Activated CD4-positive, CD25-positive, alpha-beta regulatory T cell treated with anti-CD3 and anti-CD28 coated beads, Interleukin-2, amount 50 U/mL, for 72 hours (primary cell): ENCODE data around the gene GNAL.
"Not testable (repeated sequence)": the region's sequence is repeated elsewhere in the genome, so short reads cannot be mapped to it uniquely, and the experiment has no call there.

Experiments
- DNase-seq: peaks from one replicate; pipeline ENCODE4 v3.0.0; 2021

The GNAL gene

DNA sequence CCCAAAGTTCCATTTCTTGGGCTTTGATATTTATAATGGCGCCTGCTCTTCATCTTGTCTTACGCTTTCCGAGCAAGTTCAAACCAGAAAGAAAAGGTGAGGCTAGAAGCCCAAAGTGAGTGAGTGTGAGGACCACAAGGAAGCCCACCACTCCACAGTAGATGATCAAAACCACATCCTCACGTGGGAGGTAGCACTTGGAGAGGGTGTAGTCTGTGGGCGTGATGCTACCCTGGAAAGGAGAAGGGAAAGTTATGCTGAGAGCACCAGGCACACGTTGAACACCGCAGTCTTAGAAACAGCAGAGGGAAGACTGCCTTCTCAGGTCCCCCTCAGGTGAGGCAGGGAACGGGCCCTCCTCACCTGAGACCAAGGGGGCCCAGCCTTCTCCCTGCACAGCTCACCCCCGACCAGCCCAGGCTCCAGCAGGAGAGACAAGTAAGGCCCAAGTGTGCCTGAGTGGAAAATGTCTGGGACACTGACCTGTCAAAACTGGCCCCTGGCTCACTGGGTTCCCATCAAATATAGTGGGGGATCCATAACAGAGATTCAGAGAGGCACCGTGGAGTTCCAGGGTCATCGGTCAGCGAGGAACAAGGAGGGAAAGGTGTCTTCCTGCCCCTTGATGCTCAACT, 195.4 kb downstream of the GNAL start:
- DNase-seq, result no peak

GRCh38 chr18:11885278-11885947, 196.3 kb downstream of the GNAL start:
- no peak for DNase-seq

GRCh38 chr18:11886577-11887110, 197.6 kb downstream of the GNAL start:
- no peak for DNase-seq

- DNase-seq, result no peak
These were observed 198.5 kb downstream of the GNAL start for GRCh38 chr18:11887328-11888128.

- no peak for DNase-seq
These were observed 199.7 kb downstream of the GNAL start for GRCh38 chr18:11888726-11889125.

DNA sequence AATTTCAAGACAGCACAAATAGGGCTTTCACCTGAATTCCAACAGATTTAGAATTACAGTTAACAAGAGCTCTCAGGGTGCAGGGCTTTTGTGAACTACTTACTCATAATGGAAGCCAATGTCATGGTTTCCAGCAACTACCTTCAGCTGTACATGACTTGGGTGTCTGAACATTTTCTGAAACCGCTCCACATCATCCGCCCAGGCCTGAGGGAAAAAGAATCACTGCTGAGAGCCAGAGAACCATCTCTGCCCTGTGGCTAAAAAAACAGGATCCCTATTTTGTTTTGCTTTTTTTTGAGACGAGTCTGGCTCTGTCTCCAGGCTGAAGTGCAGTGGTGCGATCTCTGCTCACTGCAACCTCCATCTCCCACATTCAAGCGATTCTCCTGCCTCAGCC, 200.2 kb downstream of the GNAL start:
- DNase-seq, result no peak

DNA sequence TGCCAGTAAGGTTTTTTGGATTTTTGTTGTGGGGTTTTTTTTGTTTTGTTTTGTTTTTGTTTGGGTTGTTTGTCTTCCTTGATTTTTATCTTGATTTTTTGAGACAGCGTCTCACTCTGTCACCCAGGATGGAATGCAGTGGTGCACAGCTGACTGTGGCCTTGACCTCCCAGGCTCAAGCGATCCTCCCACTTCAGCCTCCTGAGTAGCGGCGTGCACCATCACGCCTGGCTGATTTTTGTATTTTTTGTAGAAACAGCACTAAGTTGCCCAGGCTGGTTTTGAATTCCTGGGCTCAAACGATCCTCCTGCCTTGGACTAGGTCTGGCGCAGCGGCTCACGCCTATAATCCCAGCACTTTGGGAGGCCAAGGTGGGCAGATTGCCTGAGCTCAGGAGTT, 202.7 kb downstream of the GNAL start:
- no peak for DNase-seq

DNA sequence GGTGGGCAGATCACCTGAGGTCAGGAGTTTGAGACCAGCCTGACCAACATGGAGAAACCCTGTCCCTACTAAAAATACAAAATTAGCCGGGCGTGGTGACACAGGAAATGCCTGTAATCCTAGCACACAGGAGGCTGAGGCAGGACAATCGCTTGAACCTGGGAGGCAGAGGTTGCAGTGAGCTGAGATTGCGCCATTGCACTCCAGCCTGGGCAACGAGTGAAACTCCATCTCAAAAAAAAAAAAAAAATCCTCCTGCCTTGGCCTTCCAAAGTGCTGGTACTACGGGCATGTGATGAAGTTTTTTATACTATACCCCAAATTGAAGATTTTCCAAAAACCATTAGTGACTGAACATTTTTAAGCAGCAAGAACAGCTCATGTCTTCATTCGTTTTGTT, 203.4 kb downstream of the GNAL start:
- not testable (repeated sequence) for DNase-seq

DNA sequence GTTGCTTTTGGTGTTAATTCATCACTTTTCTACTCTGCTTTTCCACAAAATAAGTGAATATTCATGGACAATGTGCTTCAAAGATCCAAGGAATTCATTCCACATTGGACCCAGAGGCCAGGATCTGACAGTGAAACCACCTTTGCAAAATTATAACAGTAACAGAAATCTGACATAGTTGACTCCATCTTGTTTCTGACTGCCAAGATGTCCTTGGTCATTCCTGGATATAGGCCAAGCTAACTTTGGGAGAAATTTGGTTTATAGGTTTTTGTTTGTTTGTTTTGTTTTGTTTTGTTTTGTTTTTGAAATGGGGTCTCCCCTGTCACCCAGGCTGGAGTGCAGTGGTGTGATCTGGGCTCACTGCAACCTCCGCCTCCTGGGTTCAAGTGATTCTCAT, 208.7 kb downstream of the GNAL start:
- no peak for DNase-seq

DNA sequence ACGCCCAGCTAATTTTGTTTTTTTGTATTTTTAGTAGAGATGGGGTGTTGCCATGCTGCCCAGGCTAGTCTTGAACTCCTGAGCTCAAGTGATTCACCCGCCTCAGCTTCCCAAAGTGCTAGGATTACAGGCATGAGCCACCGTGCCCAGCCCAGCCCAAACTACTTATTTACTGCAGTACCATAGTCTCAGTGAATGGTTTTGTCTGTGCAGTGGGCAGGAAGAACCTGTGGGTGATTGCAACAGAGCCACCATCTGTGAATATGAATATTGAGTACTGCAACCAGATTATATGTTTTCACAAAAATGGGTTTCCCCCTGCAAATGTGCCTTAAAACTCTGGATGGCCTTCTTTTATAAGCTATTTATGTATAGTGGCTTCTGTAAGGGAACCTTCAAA, 210.0 kb downstream of the GNAL start:
- no peak for DNase-seq

DNA sequence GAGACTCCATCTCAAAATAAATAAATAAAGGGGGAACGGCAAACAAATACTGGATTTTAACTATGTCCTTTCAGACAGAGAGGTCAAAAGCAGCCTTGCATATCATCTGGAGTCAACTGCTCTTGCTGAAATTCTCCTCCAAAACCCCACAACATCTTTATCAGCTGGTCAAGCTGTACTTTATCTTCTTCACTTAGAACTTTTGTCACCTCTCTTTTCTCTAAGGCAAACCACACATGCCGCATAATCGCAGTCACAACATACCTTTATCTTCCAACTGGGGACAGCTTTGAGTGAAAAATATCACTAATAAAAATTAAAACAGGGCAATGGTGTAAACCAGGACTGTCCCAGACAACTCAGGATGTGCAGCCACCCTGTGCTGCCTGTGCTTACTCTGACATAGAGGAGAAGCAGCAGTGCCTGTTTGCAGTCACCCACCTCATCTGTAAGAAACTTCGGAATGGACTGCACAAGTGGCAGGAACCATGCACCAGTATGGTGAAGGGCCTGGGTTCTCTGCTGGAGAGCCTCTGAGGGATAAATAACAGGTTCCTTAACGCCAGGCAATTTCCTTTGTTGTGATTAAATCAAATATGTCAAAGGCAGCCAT, 212.9 kb downstream of the GNAL start:
- DNase-seq, result no peak

- no peak for DNase-seq
These were observed 213.6 kb downstream of the GNAL start for GRCh38 chr18:11902522-11903292.

DNA sequence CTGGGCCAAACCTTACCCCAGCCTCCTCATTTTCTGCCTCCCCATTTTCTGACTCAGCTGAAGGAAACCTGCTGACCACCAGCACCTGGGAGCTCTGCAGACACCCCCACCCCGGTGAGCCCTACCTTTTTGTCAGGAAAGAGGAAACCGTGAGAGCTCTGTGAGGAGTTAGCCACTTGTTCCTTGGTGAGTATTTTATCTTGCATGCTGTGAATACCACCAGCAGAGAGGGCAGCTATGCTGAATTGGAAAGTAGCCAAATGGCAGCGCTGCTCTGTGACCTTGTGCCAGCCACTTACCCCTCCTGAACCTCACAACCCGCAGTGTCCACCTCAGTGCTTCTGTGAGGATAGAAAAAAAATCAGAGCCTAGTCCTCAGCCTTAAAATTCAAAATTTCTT, 216.5 kb downstream of the GNAL start:
- no peak for DNase-seq

- no peak for DNase-seq
These were observed 217.1 kb downstream of the GNAL start for GRCh38 chr18:11906176-11906575.

DNA sequence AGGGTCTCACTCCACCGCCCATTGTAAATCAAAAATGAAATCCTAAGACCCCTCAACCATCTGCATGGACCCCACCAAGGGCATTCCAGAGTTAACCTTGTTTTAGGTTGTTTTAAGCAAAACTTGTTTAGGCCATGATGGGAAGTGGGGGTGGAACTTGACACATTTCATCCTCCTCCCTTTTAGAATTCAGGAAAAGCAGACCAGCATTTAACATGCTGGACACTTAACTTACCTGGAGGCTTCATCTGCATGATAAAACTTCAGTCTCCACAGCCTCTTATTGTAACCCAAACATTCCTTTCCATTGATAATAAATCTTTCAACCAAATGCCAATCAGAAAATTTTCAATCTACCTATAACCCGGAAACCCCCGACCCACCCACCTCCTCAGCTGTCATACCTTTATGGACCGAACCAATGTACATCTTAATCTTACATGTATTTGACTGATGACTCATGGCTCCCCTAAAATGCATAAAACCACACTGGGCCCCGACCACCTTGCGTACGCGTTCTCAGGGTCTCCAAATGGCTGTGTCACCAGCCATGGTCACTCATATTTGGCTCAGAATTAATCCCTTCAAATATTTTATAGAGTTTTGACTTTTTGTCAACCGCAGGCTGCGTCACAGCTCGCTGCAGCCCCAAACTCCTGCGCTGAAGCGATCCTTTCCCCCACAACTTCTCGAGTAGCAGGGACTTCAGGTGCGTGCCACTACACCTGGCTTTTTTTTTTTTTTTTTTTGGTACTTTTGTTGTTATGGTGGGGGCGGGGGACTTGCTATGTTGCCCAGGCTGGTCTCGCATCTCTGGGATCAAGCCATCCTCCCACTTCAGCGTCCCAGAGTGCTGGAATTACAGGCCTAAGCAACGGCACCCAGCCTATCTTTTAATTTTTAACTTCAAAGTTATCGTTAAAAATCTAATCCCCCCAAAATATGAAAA, 218.1 kb downstream of the GNAL start:
- no peak for DNase-seq

- peak; percentile 88 for DNase-seq
These were observed 219.4 kb downstream of the GNAL start, which contains the start of gene MPPE1 for GRCh38 chr18:11908182-11909060. Gene MPPE1, minus strand, starts transcription at chr18:11908317. Its CDS starts 11,053 bp downstream, at chr18:11897264.

DNA sequence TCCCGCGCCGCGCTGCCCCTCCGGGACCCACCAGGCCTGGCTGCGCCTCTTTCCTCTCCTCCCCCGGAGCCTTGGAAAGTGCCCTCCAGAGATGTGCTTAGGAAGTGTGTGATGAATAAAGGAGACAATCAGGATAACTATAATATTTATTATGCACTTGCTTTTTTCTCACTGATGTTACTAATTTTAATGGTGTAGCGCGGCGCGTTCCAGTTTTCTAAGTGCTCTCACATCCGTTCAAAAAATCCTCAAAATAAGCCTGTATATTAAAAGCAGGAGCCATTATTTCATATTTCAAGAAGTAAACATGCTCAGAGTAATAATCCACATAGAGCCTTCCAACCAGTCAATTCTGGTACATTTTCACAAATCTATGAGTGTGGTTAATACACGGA, 220.0 kb downstream of the GNAL start:
- DNase-seq, result no peak

- no peak for DNase-seq
These were observed 220.5 kb downstream of the GNAL start for GRCh38 chr18:11909591-11910026.

GRCh38 chr18:11916880-11917279, 227.8 kb downstream of the GNAL start:
- DNase-seq, result not testable (repeated sequence)

DNA sequence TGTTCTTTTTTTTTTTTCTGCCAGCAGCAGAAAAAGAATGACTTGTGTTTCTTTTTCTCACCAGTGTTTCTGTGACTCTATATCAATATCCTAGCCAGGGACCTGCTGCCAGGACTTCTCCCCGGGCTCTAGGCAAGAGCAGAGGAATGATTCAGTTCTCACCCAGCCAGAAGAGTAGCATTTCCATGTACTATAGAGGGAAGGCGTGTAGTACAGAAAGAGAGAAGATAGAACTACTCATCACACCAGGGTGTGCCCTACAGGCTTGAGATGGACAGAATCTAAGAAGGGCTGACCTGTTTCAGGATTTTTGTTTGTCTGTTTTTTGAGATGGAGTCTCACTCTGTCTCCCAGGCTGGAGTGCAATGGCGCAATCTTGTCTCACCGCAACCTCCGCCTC, 230.5 kb downstream of the GNAL start:
- DNase-seq, result not testable (repeated sequence)
